Body of pancreas (tissue), 4 donors: ENCODE measurements around the gene SP7. TPM values are rescaled to one million over a fixed set of nuclear protein-coding genes. Genes with fewer than 3 reads are reported as not detected.

ENCODE experiments used
- ATAC-seq: fragments of 150-250 bp; one replicate; pipeline ENCODE4 v1.9.1; 2016
- DNase-seq, 4 donors: peaks; one replicate each; pipeline ENCODE4 v3.0.0-alpha.2; 2019
- H3K27ac ChIP-seq, 4 donors: fragments of 200-600 bp; sonication (generic); 1 replicate in 3 of 4; 2 replicates in 1 of 4; pipeline versions ENCODE4 v1.5.1 to v1.6.1; 2016 to 2019; ENCODE audit warnings: mild to moderate bottlenecking in 1 of 4, mixed read lengths in 1 of 4, moderate library complexity in 1 of 4
- H3K27me3 ChIP-seq, 2 donors: fragments of 200-600 bp; sonication (generic); one replicate each; pipeline ENCODE4 v1.6.0; 2016; ENCODE audit warnings: mild to moderate bottlenecking in 1 of 2
- H3K36me3 ChIP-seq, 2 donors: fragments of 200-600 bp; sonication (generic); replicated peaks in 1 of 2; 2 replicates each; pipeline ENCODE4 v1.5.1; 2016; ENCODE audit warnings: low read depth in 2 of 2; ENCODE audit not compliant: insufficient read depth in 1 of 2
- H3K4me1 ChIP-seq: fragments of 200-600 bp; sonication (generic); one replicate; pipeline ENCODE4 v1.6.0; 2016
- H3K4me3 ChIP-seq, 2 donors: fragments of 200-600 bp; sonication (generic); 1 replicate in 1 of 2; 2 replicates in 1 of 2; pipeline ENCODE4 v1.5.1; 2016 to 2019
- H3K9me3 ChIP-seq, 3 donors: fragments of 200-600 bp; sonication (generic); 1 replicate in 2 of 3; 2 replicates in 1 of 3; pipeline ENCODE4 v1.5.1; 2016
- POLR2A ChIP-seq, 3 donors: fragments of 450-650 bp; IDR thresholded peaks; one replicate each; pipeline ENCODE4 v1.6.1; 2016; ENCODE audit warnings: antibody characterized with exemption in 3 of 3, mild to moderate bottlenecking in 2 of 3
- WGBS, 2 donors: methylation state at CpG; one replicate each; pipeline ENCODE4 v1.1.5; 2017; 5-methylcytosine and 5-hydroxymethylcytosine counted together
- intact Hi-C: fragments of 100-400 bp; cut with DNase I; formaldehyde crosslinking; loops from one replicate; pipeline ENCODE4 v1.15.1; 2023
- total RNA-seq, 2 donors: library from RNA; depleted of rRNA; stranded (reverse); fragments of >200 nt; gene quantifications; one replicate each; pipeline ENCODE4 v1.1.0, GENCODE V29; 2016
- TF ChIP-seq, protein P1 (sequence below), 7 experiments: fragments of 450-650 bp in 4 of 7; fragments of 200-600 bp in 3 of 7; sonication (generic) in 3 of 7; IDR thresholded peaks; one replicate each; pipeline ENCODE4 v1.5.1; 2016 to 2019; ENCODE audit warnings: antibody characterized with exemption in 7 of 7

SP7 gene
- total RNA-seq, 2 donors from 2014 or later: not detected

- 76 to 86% methylated on average over 2 to 6 of the region's 6 CpGs for WGBS, 2 donors
- H3K4me1 ChIP-seq: no peaks in the 10 kb centered on the region
- H3K27me3 ChIP-seq: no peaks in the 10 kb centered on the region
- no peaks in the 10 kb centered on the region for H3K9me3 ChIP-seq
- H3K27ac ChIP-seq: no peak overlapping the region
- no peak for ATAC-seq
- TF ChIP-seq POLR2A (IDR thresholded peaks at IDR 0.05): no peak
- TF ChIP-seq, protein P1, sequence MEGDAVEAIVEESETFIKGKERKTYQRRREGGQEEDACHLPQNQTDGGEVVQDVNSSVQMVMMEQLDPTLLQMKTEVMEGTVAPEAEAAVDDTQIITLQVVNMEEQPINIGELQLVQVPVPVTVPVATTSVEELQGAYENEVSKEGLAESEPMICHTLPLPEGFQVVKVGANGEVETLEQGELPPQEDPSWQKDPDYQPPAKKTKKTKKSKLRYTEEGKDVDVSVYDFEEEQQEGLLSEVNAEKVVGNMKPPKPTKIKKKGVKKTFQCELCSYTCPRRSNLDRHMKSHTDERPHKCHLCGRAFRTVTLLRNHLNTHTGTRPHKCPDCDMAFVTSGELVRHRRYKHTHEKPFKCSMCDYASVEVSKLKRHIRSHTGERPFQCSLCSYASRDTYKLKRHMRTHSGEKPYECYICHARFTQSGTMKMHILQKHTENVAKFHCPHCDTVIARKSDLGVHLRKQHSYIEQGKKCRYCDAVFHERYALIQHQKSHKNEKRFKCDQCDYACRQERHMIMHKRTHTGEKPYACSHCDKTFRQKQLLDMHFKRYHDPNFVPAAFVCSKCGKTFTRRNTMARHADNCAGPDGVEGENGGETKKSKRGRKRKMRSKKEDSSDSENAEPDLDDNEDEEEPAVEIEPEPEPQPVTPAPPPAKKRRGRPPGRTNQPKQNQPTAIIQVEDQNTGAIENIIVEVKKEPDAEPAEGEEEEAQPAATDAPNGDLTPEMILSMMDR (IDR thresholded peaks at IDR 0.05): no peak
- H3K4me3 ChIP-seq: no peak overlapping the region
- intact Hi-C loops: loop anchor here (5.0 kb wide), 1 partner anchor 76 kb away; no protein-coding TSS in a partner anchor
- no peak for DNase-seq
- H3K36me3 ChIP-seq: no peaks in the 10 kb centered on the region
Measured at GRCh38 chr12:53288322-53288721, 47.8 kb downstream of the SP7 start.

- intact Hi-C loops: loop anchor here (5.0 kb wide), 1 partner anchor 75 kb away; no protein-coding TSS in a partner anchor
- DNase-seq (peak; percentile 72 to 81 (median 76)), ATAC-seq (peak; percentile 75)
- H3K36me3 ChIP-seq: no peaks in the 10 kb centered on the region
- no peaks in the 10 kb centered on the region for H3K27me3 ChIP-seq
- no peak overlapping the region for H3K27ac ChIP-seq
- WGBS, 2 donors: 53 to 56% methylated on average over 5 to 11 of the region's 11 CpGs
- no peaks in the 10 kb centered on the region for H3K9me3 ChIP-seq
- TF ChIP-seq, protein P1 (IDR thresholded peaks at IDR 0.05): peak; percentile 37 to 78 (median 74)
- no peak for TF ChIP-seq POLR2A (IDR thresholded peaks at IDR 0.05)
- no peaks in the 10 kb centered on the region for H3K4me1 ChIP-seq
- H3K4me3 ChIP-seq: no peak overlapping the region
Measured at GRCh38 chr12:53287741-53288216, 48.4 kb downstream of the SP7 start.

DNA sequence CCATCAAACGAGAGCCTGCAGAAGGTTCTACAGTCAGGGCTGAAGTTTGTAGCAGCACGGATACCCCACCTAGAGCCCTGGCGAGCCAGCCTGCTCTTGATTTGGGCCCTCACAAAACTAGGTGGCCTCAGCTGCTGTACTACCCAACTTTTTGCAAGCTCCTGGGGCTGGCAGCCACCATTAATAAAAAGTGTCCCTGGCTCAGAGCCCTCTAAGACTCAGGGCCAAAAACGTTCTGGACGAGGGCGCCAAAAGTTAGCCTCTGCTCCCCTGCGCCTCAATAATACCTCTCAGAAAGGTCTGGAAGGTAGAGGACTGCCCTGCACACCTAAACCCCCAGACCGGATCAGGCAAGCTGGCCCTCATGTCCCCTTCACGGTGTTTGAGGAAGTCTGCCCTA, 49.7 kb downstream of the SP7 start:
- DNase-seq: no peak
- no peak overlapping the region for H3K4me3 ChIP-seq
- ATAC-seq: no peak
- H3K27me3 ChIP-seq: no peaks in the 10 kb centered on the region
- intact Hi-C loops: loop anchor here (5.0 kb wide), 1 partner anchor 74 kb away; no protein-coding TSS in a partner anchor
- H3K4me1 ChIP-seq: no peaks in the 10 kb centered on the region
- H3K27ac ChIP-seq: no peak overlapping the region
- 78 to 88% methylated on average over 6 to 9 of the region's 9 CpGs for WGBS, 2 donors
- no peaks in the 10 kb centered on the region for H3K9me3 ChIP-seq
- no peak for TF ChIP-seq POLR2A (IDR thresholded peaks at IDR 0.05)
- TF ChIP-seq, protein P1 (IDR thresholded peaks at IDR 0.05): no peak
- H3K36me3 ChIP-seq: no peaks in the 10 kb centered on the region

GRCh38 chr12:53279888-53280498, 56.2 kb downstream of the SP7 start:
- intact Hi-C loops: no loop called here
- Histone ChIP-seq H3K9me3 (no peaks in the 10 kb centered on the region), H3K4me1 (no peaks in the 10 kb centered on the region), H3K27me3 (no peaks in the 10 kb centered on the region), H3K4me3 (no peak overlapping the region), H3K36me3 (no peaks in the 10 kb centered on the region), H3K27ac (no peak overlapping the region)
- TF ChIP-seq POLR2A (IDR thresholded peaks at IDR 0.05): no peak
- TF ChIP-seq, protein P1 (IDR thresholded peaks at IDR 0.05): no peak
- DNase-seq: no peak
- no peak for ATAC-seq
- WGBS, 2 donors: 79 to 83% methylated on average over 9 of the region's 9 CpGs
